CD14-positive monocyte (primary cell): Measurements from ENCODE around the gene IFNGR1. TPM values are rescaled to one million over a fixed set of nuclear protein-coding genes. Genes with fewer than 3 reads are reported as not detected.
A peak's percentile ranks its signal among the peaks of the same experiment; 100 is the strongest.

Experiments
- DNase-seq, 3 donors: peaks; one replicate each; pipeline ENCODE4 v3.0.0-alpha.2; 2011 to 2022
- H2AFZ ChIP-seq: 2 replicates; pipeline ENCODE4 v1.6.0; 2012; ENCODE audit warnings: mild to moderate bottlenecking, low read depth, low read length, inconsistent platforms; ENCODE audit not compliant: insufficient read depth, poor library complexity, severe bottlenecking
- H3K27ac ChIP-seq, 2 donors: 1 replicate in 1 of 2; 2 replicates in 1 of 2; pipeline ENCODE4 v1.5.1; 2012 to 2013; ENCODE audit warnings: low read length in 2 of 2, control low read depth in 1 of 2, inconsistent platforms in 1 of 2, low read depth in 1 of 2, mild to moderate bottlenecking in 1 of 2
- H3K27me3 ChIP-seq, 2 donors: one replicate each; pipeline versions ENCODE4 v1.6.0 to v1.6.1; 2011 to 2013; ENCODE audit warnings: low read length in 2 of 2; ENCODE audit not compliant: control insufficient read depth in 2 of 2, insufficient read depth in 2 of 2
- H3K36me3 ChIP-seq, 2 donors: replicated peaks in 1 of 2; 1 replicate in 1 of 2; 2 replicates in 1 of 2; pipeline versions ENCODE4 v1.5.1 to v1.6.1; 2012 to 2013; ENCODE audit warnings: low read length in 2 of 2, control low read depth in 1 of 2, inconsistent platforms in 1 of 2, mild to moderate bottlenecking in 1 of 2; ENCODE audit not compliant: insufficient read depth in 2 of 2, control insufficient read depth in 1 of 2
- H3K4me1 ChIP-seq, 2 donors: 1 replicate in 1 of 2; 2 replicates in 1 of 2; pipeline versions ENCODE4 v1.5.1 to v1.6.1; 2012 to 2013; ENCODE audit warnings: low read length in 2 of 2, control low read depth in 1 of 2, inconsistent platforms in 1 of 2, mild to moderate bottlenecking in 1 of 2, moderate library complexity in 1 of 2; ENCODE audit not compliant: insufficient read depth in 2 of 2, control insufficient read depth in 1 of 2
- H3K4me2 ChIP-seq: replicated peaks from 2 replicates; pipeline ENCODE3; 2012; ENCODE audit warnings: low read length, moderate library complexity, mild to moderate bottlenecking; ENCODE audit not compliant: poor library complexity, severe bottlenecking; ENCODE audit errors: extremely low read depth
- H3K4me3 ChIP-seq, 3 experiments: fragments of 200-600 bp in 1 of 3; sonication (generic) in 1 of 3; replicated peaks in 1 of 3; 1 replicate in 2 of 3; 2 replicates in 1 of 3; pipeline ENCODE4 v1.5.1; 2011 to 2013; ENCODE audit warnings: low read length in 3 of 3, mild to moderate bottlenecking in 3 of 3, control low read depth in 2 of 3, low read depth in 2 of 3, inconsistent platforms in 1 of 3, moderate library complexity in 1 of 3
- H3K79me2 ChIP-seq: 2 replicates; pipeline ENCODE4 v1.6.0; 2012; ENCODE audit warnings: mild to moderate bottlenecking, control low read depth, inconsistent platforms, low read length, moderate library complexity; ENCODE audit not compliant: insufficient read depth
- H3K9ac ChIP-seq: 2 replicates; pipeline ENCODE4 v1.6.0; 2017; ENCODE audit warnings: low read length, mild to moderate bottlenecking; ENCODE audit not compliant: insufficient read depth, poor library complexity, severe bottlenecking
- H3K9me3 ChIP-seq, 2 donors: replicated peaks in 1 of 2; 1 replicate in 1 of 2; 2 replicates in 1 of 2; pipeline versions ENCODE4 v1.5.1 to v1.6.1; 2012 to 2013; ENCODE audit warnings: low read length in 2 of 2, control low read depth in 1 of 2; ENCODE audit not compliant: control insufficient read depth in 1 of 2, insufficient read depth in 1 of 2
- H4K20me1 ChIP-seq: 2 replicates; pipeline ENCODE4 v1.6.0; 2012; ENCODE audit warnings: mild to moderate bottlenecking, low read length, control low read depth, moderate library complexity; ENCODE audit not compliant: insufficient read depth
- H3K27ac Mint-ChIP-seq, 7 donors: one replicate each; pipeline ENCODE4 v1.8.0; 2020; ENCODE audit warnings: mild to moderate bottlenecking in 7 of 7, mixed read lengths in 7 of 7, moderate library complexity in 6 of 7, inconsistent platforms in 2 of 7
- H3K27me3 Mint-ChIP-seq, 3 donors: one replicate each; pipeline ENCODE4 v1.8.0; 2021 to 2022; ENCODE audit warnings: low read depth in 3 of 3, mild to moderate bottlenecking in 3 of 3, mixed read lengths in 3 of 3, moderate library complexity in 3 of 3, inconsistent platforms in 1 of 3
- H3K36me3 Mint-ChIP-seq, 2 donors: one replicate each; pipeline ENCODE4 v1.8.0; 2020; ENCODE audit warnings: mixed read lengths in 2 of 2, inconsistent platforms in 1 of 2, mild to moderate bottlenecking in 1 of 2
- H3K4me1 Mint-ChIP-seq: one replicate; pipeline ENCODE4 v1.8.0; 2020; ENCODE audit warnings: mild to moderate bottlenecking, mixed read lengths
- H3K4me3 Mint-ChIP-seq, 2 donors: one replicate each; pipeline ENCODE4 v1.8.0; 2020; ENCODE audit warnings: mild to moderate bottlenecking in 2 of 2, mixed read lengths in 2 of 2, moderate library complexity in 1 of 2
- H3K9me3 Mint-ChIP-seq, 7 donors: one replicate each; pipeline ENCODE4 v1.8.0; 2020 to 2022; ENCODE audit warnings: mixed read lengths in 7 of 7, mild to moderate bottlenecking in 6 of 7, moderate library complexity in 6 of 7, inconsistent platforms in 2 of 7
- WGBS: methylation state at CpG from one replicate; pipeline ENCODE4 v1.1.5; 2013; ENCODE audit warnings: missing lambda C conversion rate; ENCODE audit not compliant: insufficient coverage; 5-methylcytosine and 5-hydroxymethylcytosine counted together
- intact Hi-C, 2 donors: fragments of 100-400 bp; cut with micrococcal nuclease; formaldehyde crosslinking; loops; one replicate each; pipeline versions ENCODE4 v1.15.0 to v1.15.1; 2023
- polyA plus RNA-seq, 3 donors: library from polyadenylated mRNA; depleted of rRNA in 1 of 3; unstranded in 2 of 3; stranded (reverse) in 1 of 3; fragments of 300-500 nt in 2 of 3; fragments of >200 nt in 1 of 3; fragmentation: Illumina TruSeq in 2 of 3; gene quantifications; 1 replicate in 2 of 3; 2 replicates in 1 of 3; pipeline ENCODE4 v1.2.3, GENCODE V29; 2012 to 2021
- TF ChIP-seq, protein P1 (sequence below): fragments of 200-600 bp; IDR thresholded peaks from one replicate; pipeline ENCODE4 v1.8.0; 2022; ENCODE audit warnings: antibody characterized with exemption, mild to moderate bottlenecking

The IFNGR1 gene
- polyA plus RNA-seq, 3 donors: 204 to 372 (median 364) TPM

DNA sequence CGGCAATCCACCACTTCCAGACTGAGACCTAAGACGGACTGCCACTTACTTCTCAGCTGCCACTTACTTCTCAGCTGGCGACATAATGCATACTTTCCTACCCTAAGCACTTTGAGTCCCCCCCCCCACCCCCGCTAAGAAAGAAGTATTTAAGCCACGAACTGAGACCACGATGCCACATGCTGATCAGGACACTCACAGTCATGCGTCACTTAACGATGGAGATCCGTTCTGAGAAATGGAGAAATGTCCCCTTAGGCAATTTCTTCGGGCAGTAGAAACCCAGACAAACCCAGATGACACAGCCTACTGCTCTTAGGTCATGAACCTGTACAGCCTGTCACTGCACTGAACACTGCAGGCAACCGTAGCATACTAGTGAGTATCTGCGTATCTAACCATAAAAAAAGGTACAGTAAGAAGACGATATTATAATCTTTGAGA, 690 bp downstream of the IFNGR1 start:
- H3K4me1 Mint-ChIP-seq: peaks cover 76% of the 10 kb centered on the region
- H3K4me3 Mint-ChIP-seq: peak overlapping the region; percentile 94 to 99
- whole genome bisulfite sequencing: 4% methylated on average over 9 of the region's 13 CpGs

DNA sequence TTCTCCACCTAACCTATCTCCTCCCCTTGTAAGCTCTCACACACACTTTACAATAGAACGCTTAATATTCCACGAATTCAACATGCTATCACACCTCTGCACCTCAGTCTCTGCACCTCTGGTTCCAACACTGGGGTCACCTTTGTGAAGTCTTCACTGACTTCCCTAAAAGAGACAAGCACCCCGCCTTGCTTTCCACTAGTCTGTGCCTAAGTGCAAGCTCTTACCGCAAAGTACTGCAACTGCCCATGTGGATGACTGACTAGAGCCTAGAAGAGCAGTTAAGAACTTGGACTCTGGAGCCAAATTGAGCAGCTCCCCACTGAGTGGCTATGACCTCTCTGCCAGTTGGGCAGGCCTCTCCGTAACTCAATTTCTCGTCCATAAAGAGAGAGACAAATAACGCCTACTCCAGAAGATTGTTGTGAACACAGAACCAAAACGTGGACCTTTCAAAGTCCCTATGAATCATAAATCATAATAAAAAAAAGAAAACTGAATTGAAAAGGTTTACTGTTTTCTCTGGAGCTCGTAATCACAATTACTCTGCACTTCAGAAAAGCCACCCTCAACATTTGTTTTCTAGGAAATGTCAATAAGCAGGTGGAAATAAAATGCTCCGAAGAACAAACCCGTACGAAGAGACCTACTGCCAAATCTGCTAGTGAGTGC, 1.2 kb downstream of the IFNGR1 start:
- WGBS: 0% methylated on average over 6 of the region's 12 CpGs
- peaks cover 0 to 4% (median 0%) of the 10 kb centered on the region in 3 donors for H3K27me3 Mint-ChIP-seq

More for the DNA sequence above, 690 bp downstream of the IFNGR1 start:
- peak; percentile 96 to 98 (median 98) for DNase-seq
- TF ChIP-seq, protein P1, sequence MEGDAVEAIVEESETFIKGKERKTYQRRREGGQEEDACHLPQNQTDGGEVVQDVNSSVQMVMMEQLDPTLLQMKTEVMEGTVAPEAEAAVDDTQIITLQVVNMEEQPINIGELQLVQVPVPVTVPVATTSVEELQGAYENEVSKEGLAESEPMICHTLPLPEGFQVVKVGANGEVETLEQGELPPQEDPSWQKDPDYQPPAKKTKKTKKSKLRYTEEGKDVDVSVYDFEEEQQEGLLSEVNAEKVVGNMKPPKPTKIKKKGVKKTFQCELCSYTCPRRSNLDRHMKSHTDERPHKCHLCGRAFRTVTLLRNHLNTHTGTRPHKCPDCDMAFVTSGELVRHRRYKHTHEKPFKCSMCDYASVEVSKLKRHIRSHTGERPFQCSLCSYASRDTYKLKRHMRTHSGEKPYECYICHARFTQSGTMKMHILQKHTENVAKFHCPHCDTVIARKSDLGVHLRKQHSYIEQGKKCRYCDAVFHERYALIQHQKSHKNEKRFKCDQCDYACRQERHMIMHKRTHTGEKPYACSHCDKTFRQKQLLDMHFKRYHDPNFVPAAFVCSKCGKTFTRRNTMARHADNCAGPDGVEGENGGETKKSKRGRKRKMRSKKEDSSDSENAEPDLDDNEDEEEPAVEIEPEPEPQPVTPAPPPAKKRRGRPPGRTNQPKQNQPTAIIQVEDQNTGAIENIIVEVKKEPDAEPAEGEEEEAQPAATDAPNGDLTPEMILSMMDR: no peak
- Histone ChIP-seq H3K27ac (peak overlapping the region; percentile 99), H4K20me1 (peaks cover 47% of the 10 kb centered on the region), H3K4me2 (peak overlapping the region; percentile 97), H3K79me2 (peaks cover 81% of the 10 kb centered on the region), H2AFZ (no peak overlapping the region), H3K9ac (peak overlapping the region; percentile 99), H3K4me1 (peaks cover 79 to 84% of the 10 kb centered on the region in 2 donors), H3K4me3 (peak overlapping the region; percentile 68 to 94 (median 90)), H3K27me3 (no peaks in the 10 kb centered on the region), H3K9me3 (no peaks in the 10 kb centered on the region), H3K36me3 (peaks cover 5 to 21% of the 10 kb centered on the region in 2 donors)
- Mint-ChIP-seq H3K36me3 (peaks cover 37 to 44% of the 10 kb centered on the region in 2 donors), H3K27me3 (peaks cover 0 to 4% (median 0%) of the 10 kb centered on the region in 3 donors), H3K9me3 (peaks cover 0 to 1% (median 0%) of the 10 kb centered on the region in 7 donors), H3K27ac (peak overlapping the region; percentile 99 to 100 (median 100))
- intact Hi-C loops: loop anchor here in 1 of 2 donors (2.0 to 5.0 kb wide), 3 partner anchors 22 to 94 kb away; no protein-coding TSS in a partner anchor

More for the DNA sequence above, 1.2 kb downstream of the IFNGR1 start:
- no peaks in the 10 kb centered on the region for H3K27me3 ChIP-seq
- peaks cover 75 to 84% of the 10 kb centered on the region in 2 donors for H3K4me1 ChIP-seq
- no peaks in the 10 kb centered on the region for H3K9me3 ChIP-seq
- peak overlapping the region; percentile 99 to 100 (median 100) for H3K27ac Mint-ChIP-seq
- peaks cover 41 to 49% of the 10 kb centered on the region in 2 donors for H3K36me3 Mint-ChIP-seq
- H4K20me1 ChIP-seq: peaks cover 53% of the 10 kb centered on the region
- DNase-seq: peak; percentile 79 to 80 (median 79)
- H2AFZ ChIP-seq: no peak overlapping the region
- TF ChIP-seq, protein P1: no peak
- H3K27ac ChIP-seq: peak overlapping the region; percentile 99
- peaks cover 75% of the 10 kb centered on the region for H3K4me1 Mint-ChIP-seq
- H3K79me2 ChIP-seq: peaks cover 87% of the 10 kb centered on the region
- H3K9ac ChIP-seq: peak overlapping the region; percentile 99
- H3K9me3 Mint-ChIP-seq: peaks cover 0 to 1% (median 0%) of the 10 kb centered on the region in 7 donors
- intact Hi-C loops: loop anchor here in 1 of 2 donors (2.0 to 5.0 kb wide), 3 partner anchors 23 to 94 kb away; no protein-coding TSS in a partner anchor
- H3K4me2 ChIP-seq: peak overlapping the region; percentile 97
- H3K4me3 ChIP-seq: peak overlapping the region; percentile 68 to 94 (median 90)
- H3K36me3 ChIP-seq: peaks cover 6 to 25% of the 10 kb centered on the region in 2 donors
- peak overlapping the region; percentile 94 to 99 for H3K4me3 Mint-ChIP-seq
